ENCODE measurements around the gene SMARCA4.

- TF ChIP-seq GATA3 (IDR thresholded peaks at IDR 0.05; ENCODE audit: low read depth, low read length) (no peak), GATA2 (IDR thresholded peaks at IDR 0.05; ENCODE audit: low read depth, low read length) (no peak)
These were observed 44.7 kb downstream of the SMARCA4 start for GRCh38 chr19:11005521-11005920.

Measured in SH-SY5Y (cell line).